Activated T-helper 9 cell treated with anti-CD3 and anti-CD28 coated beads, Interleukin-2, amount 50 U/mL, for 16 hours (primary cell): Measurements from ENCODE around the gene CCR5.
"Not testable (repeated sequence)": the region's sequence is repeated elsewhere in the genome, so short reads cannot be mapped to it uniquely, and the experiment has no call there.

Source experiments
- DNase-seq: peaks from one replicate; pipeline ENCODE4 v3.0.0-alpha.2; 2020; ENCODE audit warnings: low read depth

The CCR5 gene

GRCh38 chr3:46370839-46371518 is at the start of gene CCR5:
Gene CCR5, plus strand, starts transcription at chr3:46370946. Its CDS starts 1,957 bp downstream, at chr3:46372903.
- no peak for DNase-seq

DNA sequence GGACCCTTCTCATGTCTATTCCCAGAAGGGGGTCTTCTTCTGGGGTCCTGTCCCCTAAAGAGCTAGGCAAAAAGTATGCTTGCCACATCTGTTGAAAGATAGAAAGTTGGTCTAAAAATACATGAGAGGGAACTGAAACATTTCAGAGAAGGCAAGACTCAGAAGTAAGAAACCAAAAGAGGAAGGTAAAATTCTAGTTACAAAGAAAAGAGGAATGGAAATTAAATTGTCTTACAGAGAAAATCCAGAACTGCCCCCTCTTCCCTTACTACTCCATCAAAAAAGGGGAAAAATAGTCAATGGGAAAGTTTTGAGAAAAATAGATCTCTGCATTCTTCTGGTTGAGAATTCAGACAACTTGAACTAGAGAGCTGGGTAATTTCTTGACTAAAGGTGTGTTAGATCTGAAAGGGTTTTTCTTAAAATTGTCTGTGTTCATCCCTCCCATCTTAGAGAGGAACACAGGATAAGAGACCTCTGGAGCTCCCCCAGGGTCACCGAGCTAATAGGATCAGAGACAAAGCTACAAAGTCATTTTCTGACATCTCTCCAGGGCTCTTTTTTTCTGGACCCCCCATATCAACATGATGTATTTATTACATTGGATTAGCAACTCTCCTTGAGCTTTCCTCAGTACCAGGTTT is 49.2 kb upstream of the CCR5 start:
- DNase-seq, result no peak

DNA sequence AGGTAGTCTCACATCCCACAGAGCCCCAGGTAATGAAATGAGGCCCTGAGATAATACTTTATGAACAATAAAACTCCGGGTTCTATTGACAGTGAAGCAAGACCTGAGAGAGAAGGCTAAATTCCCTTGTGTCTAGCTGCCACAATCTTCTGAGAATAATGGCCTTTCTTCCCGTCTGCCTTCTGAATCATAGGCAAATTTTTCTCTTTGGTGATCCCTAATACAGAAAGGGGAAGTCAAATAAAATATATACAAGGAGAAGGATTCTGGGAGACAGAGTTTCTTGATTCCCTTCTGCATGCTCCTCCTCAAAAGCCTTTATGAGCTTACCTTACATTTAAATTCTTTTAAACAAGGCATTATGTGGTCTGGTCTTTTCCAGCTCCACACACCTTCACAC is 46.7 kb upstream of the CCR5 start:
- DNase-seq, result no peak

- no peak for DNase-seq
Observed at GRCh38 chr3:46325645-46326300, 45.0 kb upstream of the CCR5 start.

- DNase-seq, result not testable (repeated sequence)
Observed at GRCh38 chr3:46330676-46331075, 40.1 kb upstream of the CCR5 start.

- DNase-seq, result no peak
Observed at GRCh38 chr3:46334741-46335478, 35.8 kb upstream of the CCR5 start.

DNA sequence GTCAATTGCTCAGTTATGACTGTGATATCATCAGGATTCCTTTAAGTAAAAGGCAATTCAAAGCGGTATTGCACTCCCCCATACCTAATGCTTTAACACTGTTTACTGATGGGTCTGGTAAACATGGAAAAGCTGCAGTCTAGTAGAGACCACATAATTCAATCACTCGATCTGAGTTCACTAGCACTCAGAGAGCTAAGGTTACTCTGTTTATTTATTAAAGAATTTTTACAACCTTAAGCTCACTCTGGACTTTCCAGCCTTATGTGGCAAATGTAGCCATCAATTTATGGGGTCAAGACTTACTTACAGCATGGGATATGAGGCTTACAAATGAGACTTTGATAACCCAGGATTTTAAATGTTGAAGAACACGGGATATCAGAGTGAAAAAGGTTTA is 35.2 kb upstream of the CCR5 start:
- no peak for DNase-seq

DNA sequence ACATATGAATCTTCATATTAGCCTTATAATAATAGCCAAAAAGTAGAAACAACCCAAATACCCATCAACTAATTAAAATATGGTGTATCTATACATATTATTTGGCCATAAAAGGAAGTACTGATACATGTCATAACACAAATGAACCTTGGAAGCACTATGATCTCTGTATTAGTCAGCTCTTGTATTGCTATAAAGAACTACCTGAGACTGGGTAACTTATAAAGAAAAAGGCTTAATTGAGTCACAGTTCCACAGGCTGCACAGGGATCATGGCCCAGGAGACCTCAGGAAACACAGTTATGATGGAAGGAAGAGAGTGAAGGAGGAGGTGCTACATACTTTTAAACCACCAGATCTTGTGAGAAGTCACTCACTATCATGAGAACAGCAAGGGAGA is 32.8 kb upstream of the CCR5 start:
- DNase-seq, result no peak

GRCh38 chr3:46338840-46339239 is 31.9 kb upstream of the CCR5 start:
- no peak for DNase-seq

DNA sequence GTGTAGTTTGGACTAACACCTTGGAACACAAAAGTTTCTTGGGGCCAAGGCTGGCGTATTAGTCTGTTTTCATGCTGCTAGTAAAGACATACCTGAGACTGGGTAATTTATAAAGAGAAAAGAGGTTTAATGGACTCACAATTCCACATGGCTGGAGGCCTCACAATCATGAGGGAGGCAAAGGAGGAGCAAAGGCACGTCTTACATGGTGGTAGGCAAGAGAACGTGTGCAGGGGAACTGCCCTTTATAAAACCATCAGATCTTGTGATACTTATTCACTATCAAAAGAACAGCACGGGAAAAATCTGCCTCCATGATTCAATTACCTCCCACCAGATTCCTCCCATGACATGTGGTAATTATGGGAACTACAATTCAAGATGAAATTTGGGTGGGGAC is 26.3 kb upstream of the CCR5 start:
- no peak for DNase-seq

DNA sequence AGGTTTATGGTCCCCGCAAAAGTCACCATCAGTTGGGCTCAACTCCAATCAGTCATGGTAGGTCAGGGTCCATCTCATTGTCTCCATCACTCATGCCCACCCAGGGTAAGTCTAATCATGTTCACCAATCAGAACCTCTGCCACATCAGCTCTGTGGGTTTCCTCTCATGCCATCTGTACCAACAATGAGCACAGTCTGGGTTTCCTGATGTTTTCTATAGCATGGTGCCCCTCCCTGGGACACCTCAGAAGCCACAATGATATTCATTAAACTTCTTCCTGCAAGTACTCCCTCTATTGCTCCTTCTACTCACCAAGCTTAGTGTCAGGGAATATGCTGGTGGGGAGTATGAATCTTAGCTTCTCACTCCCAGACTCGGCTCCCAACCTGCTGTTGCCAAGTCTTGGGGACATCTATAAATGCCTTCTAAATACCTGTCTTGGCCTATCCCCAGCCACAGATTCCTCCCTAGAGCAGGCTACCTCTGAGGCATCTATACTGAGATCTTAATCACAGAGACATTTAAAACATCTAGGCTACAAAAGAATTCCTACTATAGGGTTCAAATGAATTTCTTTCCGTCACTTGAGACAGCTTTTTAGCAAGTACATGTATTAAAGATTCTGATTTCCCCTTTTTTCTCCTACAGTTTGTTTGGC is 21.8 kb upstream of the CCR5 start:
- DNase-seq, result no peak

- DNase-seq, result no peak
Observed at GRCh38 chr3:46349484-46350261, 21.1 kb upstream of the CCR5 start.

DNA sequence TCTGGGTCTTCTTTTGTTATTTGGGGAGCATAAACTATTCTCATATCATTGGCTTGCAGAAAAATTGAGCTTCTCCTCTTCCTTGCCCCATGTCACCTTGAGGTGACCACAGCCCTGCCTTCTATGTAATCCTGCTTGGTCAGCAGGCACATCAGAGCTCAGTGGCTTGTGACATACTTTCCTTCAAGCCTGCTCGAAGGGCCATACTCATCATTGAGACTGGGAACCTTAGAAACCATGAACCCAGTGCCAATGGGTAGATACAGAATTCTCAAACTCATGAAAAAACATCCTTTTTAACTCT is 20.5 kb upstream of the CCR5 start:
- DNase-seq, result no peak

DNA sequence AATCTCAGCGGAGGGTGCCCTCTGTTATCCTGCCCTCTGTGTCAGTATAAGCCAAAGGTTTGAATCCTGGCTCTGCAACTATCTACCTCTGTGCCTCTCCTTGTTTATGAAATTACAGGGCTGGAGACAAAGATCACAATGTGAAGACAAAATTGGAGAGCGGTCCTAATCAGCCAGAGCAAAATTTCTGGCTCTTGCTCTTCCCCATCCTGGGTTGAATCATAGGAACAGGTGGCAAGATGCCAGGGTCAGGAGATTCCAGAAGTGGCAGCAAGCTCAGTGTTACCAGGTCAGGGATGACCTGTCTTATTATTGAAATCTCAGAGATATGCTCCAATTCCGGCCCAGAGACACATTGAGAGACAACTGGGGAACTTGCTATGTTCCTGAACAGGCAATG is 19.1 kb upstream of the CCR5 start:
- no peak for DNase-seq

- DNase-seq, result no peak
Observed at GRCh38 chr3:46353090-46353489, 17.7 kb upstream of the CCR5 start.

GRCh38 chr3:46353647-46354410 is 16.9 kb upstream of the CCR5 start, which contains the start of gene CCR2:
Gene CCR2, plus strand, starts transcription at chr3:46354111. Its CDS starts 3,417 bp downstream, at chr3:46357528.
- DNase-seq, result no peak

- no peak for DNase-seq
Observed at GRCh38 chr3:46354478-46354877, 16.3 kb upstream of the CCR5 start.

DNA sequence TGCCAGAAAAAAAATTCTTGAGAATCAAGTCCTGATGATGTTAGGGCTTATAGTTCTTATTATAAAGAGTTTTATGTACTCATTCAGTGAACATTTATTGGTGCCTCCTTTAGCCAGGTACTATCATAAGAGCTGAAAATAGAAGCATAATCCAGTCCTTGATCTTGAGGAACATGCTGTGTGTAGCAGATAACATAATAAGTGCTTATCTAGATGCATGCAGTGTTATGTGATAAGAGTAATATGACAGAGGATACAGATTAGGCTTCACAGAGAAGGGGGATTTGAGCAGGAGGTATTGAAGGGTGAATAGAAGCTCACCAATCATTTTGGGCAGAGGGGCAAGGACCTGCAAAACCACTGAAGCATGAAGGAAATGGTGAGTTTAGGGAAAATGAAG is 15.8 kb upstream of the CCR5 start:
- DNase-seq, result no peak

DNA sequence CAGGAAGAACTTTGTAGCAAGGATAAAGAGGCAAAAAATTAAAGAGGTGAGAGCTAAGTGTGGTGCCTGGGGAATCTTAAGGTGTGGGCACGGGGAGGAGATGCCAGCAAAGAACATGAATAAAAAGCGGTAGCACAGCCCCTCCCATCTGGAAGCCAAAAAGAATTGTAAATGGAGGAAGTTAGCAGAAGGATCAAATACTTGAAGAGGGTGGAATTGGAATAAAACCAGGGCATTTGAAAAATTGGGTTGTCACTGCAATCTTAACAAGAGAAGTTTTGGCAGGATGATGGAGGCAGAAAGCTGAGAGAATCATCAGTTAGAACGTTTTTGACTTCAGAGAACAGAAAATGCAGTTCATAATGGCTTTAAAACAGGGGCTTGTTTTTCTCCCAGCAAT is 14.5 kb upstream of the CCR5 start:
- DNase-seq, result no peak

DNA sequence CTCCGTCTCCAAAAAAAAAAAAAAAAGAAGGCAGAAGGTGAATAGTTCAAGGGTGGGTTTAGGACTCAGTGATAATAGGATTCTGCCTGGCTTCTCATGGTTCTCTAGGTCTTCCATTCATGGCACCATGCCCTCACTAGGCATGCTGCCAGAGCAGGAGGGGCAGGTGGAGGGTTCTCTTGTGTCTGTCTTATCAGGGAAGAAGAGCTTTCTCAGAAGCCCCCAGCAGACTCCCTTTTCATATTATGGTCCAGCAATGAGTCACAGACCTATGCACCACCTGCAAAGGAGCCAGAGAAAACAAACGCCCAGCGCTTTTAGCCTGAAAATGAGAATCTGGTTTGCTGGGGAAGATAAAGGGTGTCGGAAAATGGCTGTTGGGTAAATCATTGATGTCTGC is 13.8 kb upstream of the CCR5 start:
- no peak for DNase-seq

DNA sequence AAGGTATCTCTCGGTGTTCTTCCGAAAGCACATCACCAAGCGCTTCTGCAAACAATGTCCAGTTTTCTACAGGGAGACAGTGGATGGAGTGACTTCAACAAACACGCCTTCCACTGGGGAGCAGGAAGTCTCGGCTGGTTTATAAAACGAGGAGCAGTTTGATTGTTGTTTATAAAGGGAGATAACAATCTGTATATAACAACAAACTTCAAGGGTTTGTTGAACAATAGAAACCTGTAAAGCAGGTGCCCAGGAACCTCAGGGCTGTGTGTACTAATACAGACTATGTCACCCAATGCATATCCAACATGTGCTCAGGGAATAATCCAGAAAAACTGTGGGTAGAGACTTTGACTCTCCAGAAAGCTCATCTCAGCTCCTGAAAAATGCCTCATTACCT is 12.3 kb upstream of the CCR5 start:
- no peak for DNase-seq
